Measurements from ENCODE around the gene HLA-DOB.
"Not testable (repeated sequence)": the region's sequence is repeated elsewhere in the genome, so short reads cannot be mapped to it uniquely, and the experiment has no call there.

The HLA-DOB gene

GRCh38 chr6:32814145-32814544 lies 2.7 kb downstream of the HLA-DOB start:
- no peak overlapping the region for H2BK120ac ChIP-seq (ENCODE audit: low read depth, low read length)
- no peak overlapping the region for H2BK5ac ChIP-seq (ENCODE audit: low read depth, low read length, poor library complexity, severe bottlenecking)
- no peaks in the 10 kb centered on the region for H3K9me3 ChIP-seq (ENCODE audit: control insufficient read depth, low read length)
- no peak overlapping the region for H2BK12ac ChIP-seq (ENCODE audit: low read length in 2 of 2)
- H3K4me1 ChIP-seq (ENCODE audit: control insufficient read depth, insufficient read depth, low read depth, low read length): peaks cover 2% of the 10 kb centered on the region
- H2BK15ac ChIP-seq (ENCODE audit: low read depth, poor library complexity, severe bottlenecking): no peak overlapping the region
- H3K18ac ChIP-seq (ENCODE audit: low read depth in 1 of 2, low read length in 2 of 2): no peak overlapping the region
- no peak overlapping the region for H3K4me2 ChIP-seq (ENCODE audit: low read length, poor library complexity, severe bottlenecking)
- H3K14ac ChIP-seq (ENCODE audit: low read length in 2 of 2): no peak overlapping the region
- no peak overlapping the region for H2AK5ac ChIP-seq (ENCODE audit: low read length, severe bottlenecking)
- no peaks in the 10 kb centered on the region for H3K79me1 ChIP-seq (replicated peaks; ENCODE audit: low read length, poor library complexity, severe bottlenecking)
- H3K4ac ChIP-seq (ENCODE audit: low read depth in 1 of 2, low read length in 2 of 2): no peak overlapping the region
- H4K91ac ChIP-seq (ENCODE audit: low read length): no peak overlapping the region
- H3K27ac ChIP-seq (ENCODE audit: low read length, poor library complexity, severe bottlenecking): no peak overlapping the region
- H3K23ac ChIP-seq (ENCODE audit: low read length in 2 of 2): no peak overlapping the region
- no peak overlapping the region for H4K8ac ChIP-seq (ENCODE audit: low read length)
- no peaks in the 10 kb centered on the region for H3K36me3 ChIP-seq (ENCODE audit: control insufficient read depth in 1 of 2, insufficient read depth in 2 of 2, low read depth in 1 of 2, low read length in 2 of 2)
- WGBS: 89% methylated on average over 2 of the region's 2 CpGs
- no peak for DNase-seq
- no peak overlapping the region for H3K9ac ChIP-seq (ENCODE audit: low read length)
- peak overlapping the region; percentile 18 for H2AFZ ChIP-seq (ENCODE audit: low read depth, low read length)
- H3K4me3 ChIP-seq (ENCODE audit: insufficient read depth in 1 of 2, low read depth in 1 of 2, low read length in 2 of 2): no peak overlapping the region
- H3K27me3 ChIP-seq (ENCODE audit: control insufficient read depth in 1 of 2, insufficient read depth in 1 of 2, low read length in 2 of 2): peaks cover 16 to 21% of the 10 kb centered on the region in 2 experiments

GRCh38 chr6:32809171-32809570 lies 7.6 kb downstream of the HLA-DOB start:
- H2BK120ac ChIP-seq (ENCODE audit: low read depth, low read length): no peak overlapping the region
- no peaks in the 10 kb centered on the region for H3K4me1 ChIP-seq (ENCODE audit: control insufficient read depth, insufficient read depth, low read depth, low read length)
- no peaks in the 10 kb centered on the region for H3K36me3 ChIP-seq (ENCODE audit: control insufficient read depth in 1 of 2, insufficient read depth in 2 of 2, low read depth in 1 of 2, low read length in 2 of 2)
- peaks cover 21 to 39% of the 10 kb centered on the region in 2 experiments for H3K27me3 ChIP-seq (ENCODE audit: control insufficient read depth in 1 of 2, insufficient read depth in 1 of 2, low read length in 2 of 2)
- H3K4ac ChIP-seq (ENCODE audit: low read depth in 1 of 2, low read length in 2 of 2): no peak overlapping the region
- no peak overlapping the region for H4K91ac ChIP-seq (ENCODE audit: low read length)
- no peaks in the 10 kb centered on the region for H3K79me1 ChIP-seq (replicated peaks; ENCODE audit: low read length, poor library complexity, severe bottlenecking)
- H3K18ac ChIP-seq (ENCODE audit: low read depth in 1 of 2, low read length in 2 of 2): no peak overlapping the region
- H3K4me3 ChIP-seq (ENCODE audit: insufficient read depth in 1 of 2, low read depth in 1 of 2, low read length in 2 of 2): no peak overlapping the region
- H2BK12ac ChIP-seq (ENCODE audit: low read length in 2 of 2): no peak overlapping the region
- WGBS: no CpG with 5 or more reads among the region's 1 CpG
- H3K23ac ChIP-seq (ENCODE audit: low read length in 2 of 2): no peak overlapping the region
- no peak overlapping the region for H2BK5ac ChIP-seq (ENCODE audit: low read depth, low read length, poor library complexity, severe bottlenecking)
- H2BK15ac ChIP-seq (ENCODE audit: low read depth, poor library complexity, severe bottlenecking): no peak overlapping the region
- H3K14ac ChIP-seq (ENCODE audit: low read length in 2 of 2): no peak overlapping the region
- H3K9ac ChIP-seq (ENCODE audit: low read length): no peak overlapping the region
- no peak overlapping the region for H2AK5ac ChIP-seq (ENCODE audit: low read length, severe bottlenecking)
- H2AFZ ChIP-seq (ENCODE audit: low read depth, low read length): no peak overlapping the region
- no peaks in the 10 kb centered on the region for H3K9me3 ChIP-seq (ENCODE audit: control insufficient read depth, low read length)
- H4K8ac ChIP-seq (ENCODE audit: low read length): no peak overlapping the region
- H3K4me2 ChIP-seq (ENCODE audit: low read length, poor library complexity, severe bottlenecking): no peak overlapping the region
- no peak overlapping the region for H3K27ac ChIP-seq (ENCODE audit: low read length, poor library complexity, severe bottlenecking)
- DNase-seq: no peak

GRCh38 chr6:32807020-32807580 lies 9.7 kb downstream of the HLA-DOB start:
- H2BK5ac ChIP-seq (ENCODE audit: low read depth, low read length, poor library complexity, severe bottlenecking): no peak overlapping the region

GRCh38 chr6:32805404-32805803 lies 11.4 kb downstream of the HLA-DOB start:
- peaks cover 9 to 55% of the 10 kb centered on the region in 2 experiments for H3K27me3 ChIP-seq (ENCODE audit: control insufficient read depth in 1 of 2, insufficient read depth in 1 of 2, low read length in 2 of 2)
- H3K9ac ChIP-seq (ENCODE audit: low read length); H2AFZ ChIP-seq (ENCODE audit: low read depth, low read length); H4K8ac ChIP-seq (ENCODE audit: low read length); H3K18ac ChIP-seq (ENCODE audit: low read depth in 1 of 2, low read length in 2 of 2); H3K27ac ChIP-seq (ENCODE audit: low read length, poor library complexity, severe bottlenecking); H2BK12ac ChIP-seq (ENCODE audit: low read length in 2 of 2); H3K14ac ChIP-seq (ENCODE audit: low read length in 2 of 2); H2BK120ac ChIP-seq (ENCODE audit: low read depth, low read length); DNase-seq; H3K79me1 ChIP-seq (replicated peaks; ENCODE audit: low read length, poor library complexity, severe bottlenecking); H2AK5ac ChIP-seq (ENCODE audit: low read length, severe bottlenecking); H3K23ac ChIP-seq (ENCODE audit: low read length in 2 of 2); H3K4me1 ChIP-seq (ENCODE audit: control insufficient read depth, insufficient read depth, low read depth, low read length); H3K36me3 ChIP-seq (ENCODE audit: control insufficient read depth in 1 of 2, insufficient read depth in 2 of 2, low read depth in 1 of 2, low read length in 2 of 2); H4K91ac ChIP-seq (ENCODE audit: low read length); H2BK15ac ChIP-seq (ENCODE audit: low read depth, poor library complexity, severe bottlenecking); H3K9me3 ChIP-seq (ENCODE audit: control insufficient read depth, low read length); H2BK5ac ChIP-seq (ENCODE audit: low read depth, low read length, poor library complexity, severe bottlenecking); H3K4me3 ChIP-seq (ENCODE audit: insufficient read depth in 1 of 2, low read depth in 1 of 2, low read length in 2 of 2); H3K4me2 ChIP-seq (ENCODE audit: low read length, poor library complexity, severe bottlenecking); H3K4ac ChIP-seq (ENCODE audit: low read depth in 1 of 2, low read length in 2 of 2): not testable (repeated sequence)

More at GRCh38 chr6:32807020-32807580, 9.7 kb downstream of the HLA-DOB start:
- no peak overlapping the region for H3K4me2 ChIP-seq (ENCODE audit: low read length, poor library complexity, severe bottlenecking)
- H3K18ac ChIP-seq (ENCODE audit: low read depth in 1 of 2, low read length in 2 of 2): no peak overlapping the region
- H3K23ac ChIP-seq (ENCODE audit: low read length in 2 of 2): no peak overlapping the region
- no peak overlapping the region for H3K14ac ChIP-seq (ENCODE audit: low read length in 2 of 2)
- no peak overlapping the region for H2BK12ac ChIP-seq (ENCODE audit: low read length in 2 of 2)
- H3K27me3 ChIP-seq (ENCODE audit: control insufficient read depth in 1 of 2, insufficient read depth in 1 of 2, low read length in 2 of 2): peaks cover 5 to 43% of the 10 kb centered on the region in 2 experiments
- no peak overlapping the region for H2AK5ac ChIP-seq (ENCODE audit: low read length, severe bottlenecking)
- no peak overlapping the region for H3K9ac ChIP-seq (ENCODE audit: low read length)
- H4K91ac ChIP-seq (ENCODE audit: low read length): no peak overlapping the region
- H4K8ac ChIP-seq (ENCODE audit: low read length): no peak overlapping the region
- 79% methylated on average over 5 of the region's 5 CpGs for whole genome bisulfite sequencing
- no peak overlapping the region for H3K4ac ChIP-seq (ENCODE audit: low read depth in 1 of 2, low read length in 2 of 2)
- no peak overlapping the region for H3K4me3 ChIP-seq (ENCODE audit: insufficient read depth in 1 of 2, low read depth in 1 of 2, low read length in 2 of 2)
- H3K36me3 ChIP-seq (ENCODE audit: control insufficient read depth in 1 of 2, insufficient read depth in 2 of 2, low read depth in 1 of 2, low read length in 2 of 2): no peaks in the 10 kb centered on the region
- no peaks in the 10 kb centered on the region for H3K79me1 ChIP-seq (replicated peaks; ENCODE audit: low read length, poor library complexity, severe bottlenecking)
- H2BK15ac ChIP-seq (ENCODE audit: low read depth, poor library complexity, severe bottlenecking): no peak overlapping the region
- H3K4me1 ChIP-seq (ENCODE audit: control insufficient read depth, insufficient read depth, low read depth, low read length): no peaks in the 10 kb centered on the region
- H2BK120ac ChIP-seq (ENCODE audit: low read depth, low read length): no peak overlapping the region
- H2AFZ ChIP-seq (ENCODE audit: low read depth, low read length): no peak overlapping the region
- no peaks in the 10 kb centered on the region for H3K9me3 ChIP-seq (ENCODE audit: control insufficient read depth, low read length)
- no peak overlapping the region for H3K27ac ChIP-seq (ENCODE audit: low read length, poor library complexity, severe bottlenecking)
- DNase-seq: no peak

Measured in mesenchymal stem cell (in vitro differentiated cells and primary cell).